OCI-LY1 (cell line): ENCODE data around the gene PYGO2.

Experiments used
- CTCF ChIP-seq: fragments of 200-600 bp; sonication (generic), shearing (Covaris generic); IDR thresholded peaks from 2 replicates; pipeline ENCODE4 v1.5.1; 2017; ENCODE audit warnings: mild to moderate bottlenecking, antibody characterized with exemption, low read length, moderate library complexity, mixed read lengths
- EZH2 ChIP-seq: fragments of 200-600 bp; sonication (generic), shearing (Covaris generic); IDR thresholded peaks from 2 replicates; pipeline ENCODE4 v1.8.0; 2017; ENCODE audit warnings: borderline replicate concordance, mixed run types, mild to moderate bottlenecking, antibody characterized with exemption, low read length, moderate library complexity, mixed read lengths

GRCh38 chr1:154912755-154913154, 48.8 kb downstream of the PYGO2 start:
- TF ChIP-seq CTCF (no peak), EZH2 (no peak)
